Measurements from ENCODE around the gene SLC10A6. TPM values are rescaled to one million over a fixed set of nuclear protein-coding genes. Genes with fewer than 3 reads are reported as not detected.

Gene SLC10A6
- total RNA-seq, 1 donor from 2014 or later: not detected

- peaks cover 2% of the 10 kb centered on the region for H3K27me3 Mint-ChIP-seq (ENCODE audit: unreplicated experiment)
- DNase-seq (ENCODE audit: low spot score): no peak
- H3K4me3 Mint-ChIP-seq (ENCODE audit: unreplicated experiment): no peak overlapping the region
- H3K4me1 Mint-ChIP-seq (ENCODE audit: unreplicated experiment): peaks cover 2% of the 10 kb centered on the region
- no peak overlapping the region for H3K27ac Mint-ChIP-seq (ENCODE audit: unreplicated experiment)
- TF ChIP-seq, protein P1, sequence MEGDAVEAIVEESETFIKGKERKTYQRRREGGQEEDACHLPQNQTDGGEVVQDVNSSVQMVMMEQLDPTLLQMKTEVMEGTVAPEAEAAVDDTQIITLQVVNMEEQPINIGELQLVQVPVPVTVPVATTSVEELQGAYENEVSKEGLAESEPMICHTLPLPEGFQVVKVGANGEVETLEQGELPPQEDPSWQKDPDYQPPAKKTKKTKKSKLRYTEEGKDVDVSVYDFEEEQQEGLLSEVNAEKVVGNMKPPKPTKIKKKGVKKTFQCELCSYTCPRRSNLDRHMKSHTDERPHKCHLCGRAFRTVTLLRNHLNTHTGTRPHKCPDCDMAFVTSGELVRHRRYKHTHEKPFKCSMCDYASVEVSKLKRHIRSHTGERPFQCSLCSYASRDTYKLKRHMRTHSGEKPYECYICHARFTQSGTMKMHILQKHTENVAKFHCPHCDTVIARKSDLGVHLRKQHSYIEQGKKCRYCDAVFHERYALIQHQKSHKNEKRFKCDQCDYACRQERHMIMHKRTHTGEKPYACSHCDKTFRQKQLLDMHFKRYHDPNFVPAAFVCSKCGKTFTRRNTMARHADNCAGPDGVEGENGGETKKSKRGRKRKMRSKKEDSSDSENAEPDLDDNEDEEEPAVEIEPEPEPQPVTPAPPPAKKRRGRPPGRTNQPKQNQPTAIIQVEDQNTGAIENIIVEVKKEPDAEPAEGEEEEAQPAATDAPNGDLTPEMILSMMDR (IDR thresholded peaks at IDR 0.05; ENCODE audit: unreplicated experiment): no peak
- H3K9me3 Mint-ChIP-seq (ENCODE audit: unreplicated experiment): no peaks in the 10 kb centered on the region
- H3K36me3 Mint-ChIP-seq (ENCODE audit: low read depth, unreplicated experiment): no peaks in the 10 kb centered on the region
These were observed 17.7 kb downstream of the SLC10A6 start for GRCh38 chr4:86831262-86832130.

- no peaks in the 10 kb centered on the region for H3K36me3 Mint-ChIP-seq (ENCODE audit: low read depth, unreplicated experiment)
- H3K4me3 Mint-ChIP-seq (ENCODE audit: unreplicated experiment): no peak overlapping the region
- no peak for DNase-seq (ENCODE audit: low spot score)
- no peak overlapping the region for H3K27ac Mint-ChIP-seq (ENCODE audit: unreplicated experiment)
- H3K27me3 Mint-ChIP-seq (ENCODE audit: unreplicated experiment): no peaks in the 10 kb centered on the region
- TF ChIP-seq, protein P1 (IDR thresholded peaks at IDR 0.05; ENCODE audit: unreplicated experiment): no peak
- H3K4me1 Mint-ChIP-seq (ENCODE audit: unreplicated experiment): peaks cover 3% of the 10 kb centered on the region
- H3K9me3 Mint-ChIP-seq (ENCODE audit: unreplicated experiment): no peaks in the 10 kb centered on the region
These were observed 23.7 kb downstream of the SLC10A6 start for GRCh38 chr4:86825511-86825910.

- no peak overlapping the region for H3K27ac Mint-ChIP-seq (ENCODE audit: unreplicated experiment)
- peaks cover 3% of the 10 kb centered on the region for H3K4me1 Mint-ChIP-seq (ENCODE audit: unreplicated experiment)
- TF ChIP-seq, protein P1 (IDR thresholded peaks at IDR 0.05; ENCODE audit: unreplicated experiment): no peak
- no peak for DNase-seq (ENCODE audit: low spot score)
- no peaks in the 10 kb centered on the region for H3K9me3 Mint-ChIP-seq (ENCODE audit: unreplicated experiment)
- no peak overlapping the region for H3K4me3 Mint-ChIP-seq (ENCODE audit: unreplicated experiment)
- H3K36me3 Mint-ChIP-seq (ENCODE audit: low read depth, unreplicated experiment): no peaks in the 10 kb centered on the region
- H3K27me3 Mint-ChIP-seq (ENCODE audit: unreplicated experiment): no peaks in the 10 kb centered on the region
These were observed 27.0 kb downstream of the SLC10A6 start for GRCh38 chr4:86822136-86822535.

GRCh38 chr4:86821151-86821550 is 28.0 kb downstream of the SLC10A6 start:
- TF ChIP-seq, protein P1 (IDR thresholded peaks at IDR 0.05; ENCODE audit: unreplicated experiment): no peak
- DNase-seq (ENCODE audit: low spot score): no peak
- no peaks in the 10 kb centered on the region for H3K27me3 Mint-ChIP-seq (ENCODE audit: unreplicated experiment)
- no peaks in the 10 kb centered on the region for H3K9me3 Mint-ChIP-seq (ENCODE audit: unreplicated experiment)
- no peaks in the 10 kb centered on the region for H3K36me3 Mint-ChIP-seq (ENCODE audit: low read depth, unreplicated experiment)
- no peak overlapping the region for H3K27ac Mint-ChIP-seq (ENCODE audit: unreplicated experiment)
- H3K4me1 Mint-ChIP-seq (ENCODE audit: unreplicated experiment): no peaks in the 10 kb centered on the region
- no peak overlapping the region for H3K4me3 Mint-ChIP-seq (ENCODE audit: unreplicated experiment)

- no peak overlapping the region for H3K4me3 Mint-ChIP-seq (ENCODE audit: unreplicated experiment)
- no peaks in the 10 kb centered on the region for H3K4me1 Mint-ChIP-seq (ENCODE audit: unreplicated experiment)
- no peak overlapping the region for H3K27ac Mint-ChIP-seq (ENCODE audit: unreplicated experiment)
- H3K27me3 Mint-ChIP-seq (ENCODE audit: unreplicated experiment): no peaks in the 10 kb centered on the region
- H3K9me3 Mint-ChIP-seq (ENCODE audit: unreplicated experiment): no peaks in the 10 kb centered on the region
- H3K36me3 Mint-ChIP-seq (ENCODE audit: low read depth, unreplicated experiment): no peaks in the 10 kb centered on the region
- TF ChIP-seq, protein P1 (IDR thresholded peaks at IDR 0.05; ENCODE audit: unreplicated experiment): no peak
- DNase-seq (ENCODE audit: low spot score): no peak
These were observed 29.6 kb downstream of the SLC10A6 start for GRCh38 chr4:86819561-86819960.

Measured in endothelial cell (in vitro differentiated cells).